Measurements from ENCODE around the gene PAK6. TPM values are rescaled to one million over a fixed set of nuclear protein-coding genes. Genes with fewer than 3 reads are reported as not detected.

The PAK6 gene
- total RNA-seq, 1 donor from 2014 or later: not detected

DNA sequence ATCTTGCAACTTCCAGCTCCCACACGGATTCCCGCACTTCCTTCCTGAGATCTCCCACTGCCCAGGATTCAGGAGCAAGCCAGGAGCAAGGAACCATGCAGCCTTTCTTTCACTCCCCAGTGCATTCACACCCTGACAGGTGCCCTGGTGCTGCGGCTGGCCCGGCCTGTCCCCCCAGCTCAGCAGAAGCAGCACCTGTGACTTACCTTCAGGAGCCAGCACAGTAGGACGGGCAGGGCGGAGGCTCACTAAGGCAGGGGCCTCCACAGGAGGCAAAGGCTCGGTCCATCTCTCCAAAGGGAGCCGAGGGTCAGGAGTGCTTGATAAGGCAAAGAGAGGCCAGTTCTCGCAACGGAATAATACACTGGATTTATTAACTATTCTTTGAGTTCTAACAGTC lies 39.2 kb downstream of the PAK6 start:
- Mint-ChIP-seq H3K9me3 (ENCODE audit: unreplicated experiment) (no peaks in the 10 kb centered on the region), H3K4me1 (ENCODE audit: unreplicated experiment) (peaks cover 13% of the 10 kb centered on the region), H3K4me3 (ENCODE audit: unreplicated experiment) (no peak overlapping the region), H3K36me3 (ENCODE audit: unreplicated experiment) (no peaks in the 10 kb centered on the region), H3K27me3 (ENCODE audit: unreplicated experiment) (peaks cover 25% of the 10 kb centered on the region), H3K27ac (ENCODE audit: unreplicated experiment) (no peak overlapping the region)
- DNase-seq (ENCODE audit: extremely low spot score, unreplicated experiment): no peak
- TF ChIP-seq, protein P1, sequence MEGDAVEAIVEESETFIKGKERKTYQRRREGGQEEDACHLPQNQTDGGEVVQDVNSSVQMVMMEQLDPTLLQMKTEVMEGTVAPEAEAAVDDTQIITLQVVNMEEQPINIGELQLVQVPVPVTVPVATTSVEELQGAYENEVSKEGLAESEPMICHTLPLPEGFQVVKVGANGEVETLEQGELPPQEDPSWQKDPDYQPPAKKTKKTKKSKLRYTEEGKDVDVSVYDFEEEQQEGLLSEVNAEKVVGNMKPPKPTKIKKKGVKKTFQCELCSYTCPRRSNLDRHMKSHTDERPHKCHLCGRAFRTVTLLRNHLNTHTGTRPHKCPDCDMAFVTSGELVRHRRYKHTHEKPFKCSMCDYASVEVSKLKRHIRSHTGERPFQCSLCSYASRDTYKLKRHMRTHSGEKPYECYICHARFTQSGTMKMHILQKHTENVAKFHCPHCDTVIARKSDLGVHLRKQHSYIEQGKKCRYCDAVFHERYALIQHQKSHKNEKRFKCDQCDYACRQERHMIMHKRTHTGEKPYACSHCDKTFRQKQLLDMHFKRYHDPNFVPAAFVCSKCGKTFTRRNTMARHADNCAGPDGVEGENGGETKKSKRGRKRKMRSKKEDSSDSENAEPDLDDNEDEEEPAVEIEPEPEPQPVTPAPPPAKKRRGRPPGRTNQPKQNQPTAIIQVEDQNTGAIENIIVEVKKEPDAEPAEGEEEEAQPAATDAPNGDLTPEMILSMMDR (IDR thresholded peaks at IDR 0.05): no peak

DNA sequence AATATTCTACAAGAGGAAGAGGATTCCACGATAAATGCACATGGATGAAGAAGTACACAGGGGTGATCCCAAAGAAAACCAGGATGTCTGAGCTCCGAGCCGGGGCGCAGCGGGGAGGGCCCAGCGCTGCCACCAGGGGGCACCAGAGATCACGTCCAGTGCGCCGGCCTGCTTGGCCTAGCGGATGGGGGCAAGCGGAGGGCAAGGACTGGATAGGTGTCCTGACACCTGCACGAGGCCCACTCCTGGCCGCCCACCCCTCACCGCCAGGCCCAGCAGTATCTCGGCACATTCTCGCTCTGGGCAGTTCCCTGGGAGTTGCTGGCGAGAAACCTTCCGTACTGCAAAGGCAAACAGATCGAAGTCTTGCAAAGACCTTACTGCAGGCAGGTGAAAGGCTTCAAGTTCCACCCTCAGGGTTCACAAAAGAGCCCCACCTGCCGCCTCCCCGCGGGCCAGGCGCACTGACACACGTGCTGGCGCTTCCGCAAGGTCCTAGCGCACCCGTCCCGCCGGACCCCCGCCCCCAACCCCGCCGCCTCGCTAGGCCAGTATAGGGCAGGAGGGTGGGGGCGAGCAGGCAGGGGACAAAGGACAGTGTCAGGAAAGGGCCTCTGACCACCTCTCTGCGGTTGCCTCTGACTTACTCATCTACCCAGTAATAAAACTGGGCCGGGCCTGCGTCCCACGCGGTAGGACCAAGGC lies 40.7 kb downstream of the PAK6 start:
- TF ChIP-seq, protein P1 (IDR thresholded peaks at IDR 0.05): peak; percentile 98
- peak; percentile 91 for DNase-seq (ENCODE audit: extremely low spot score, unreplicated experiment)
- H3K4me1 Mint-ChIP-seq (ENCODE audit: unreplicated experiment): peaks cover 17% of the 10 kb centered on the region
- no peaks in the 10 kb centered on the region for H3K36me3 Mint-ChIP-seq (ENCODE audit: unreplicated experiment)
- no peaks in the 10 kb centered on the region for H3K9me3 Mint-ChIP-seq (ENCODE audit: unreplicated experiment)
- no peak overlapping the region for H3K27ac Mint-ChIP-seq (ENCODE audit: unreplicated experiment)
- peaks cover 34% of the 10 kb centered on the region for H3K27me3 Mint-ChIP-seq (ENCODE audit: unreplicated experiment)
- H3K4me3 Mint-ChIP-seq (ENCODE audit: unreplicated experiment): no peak overlapping the region

DNA sequence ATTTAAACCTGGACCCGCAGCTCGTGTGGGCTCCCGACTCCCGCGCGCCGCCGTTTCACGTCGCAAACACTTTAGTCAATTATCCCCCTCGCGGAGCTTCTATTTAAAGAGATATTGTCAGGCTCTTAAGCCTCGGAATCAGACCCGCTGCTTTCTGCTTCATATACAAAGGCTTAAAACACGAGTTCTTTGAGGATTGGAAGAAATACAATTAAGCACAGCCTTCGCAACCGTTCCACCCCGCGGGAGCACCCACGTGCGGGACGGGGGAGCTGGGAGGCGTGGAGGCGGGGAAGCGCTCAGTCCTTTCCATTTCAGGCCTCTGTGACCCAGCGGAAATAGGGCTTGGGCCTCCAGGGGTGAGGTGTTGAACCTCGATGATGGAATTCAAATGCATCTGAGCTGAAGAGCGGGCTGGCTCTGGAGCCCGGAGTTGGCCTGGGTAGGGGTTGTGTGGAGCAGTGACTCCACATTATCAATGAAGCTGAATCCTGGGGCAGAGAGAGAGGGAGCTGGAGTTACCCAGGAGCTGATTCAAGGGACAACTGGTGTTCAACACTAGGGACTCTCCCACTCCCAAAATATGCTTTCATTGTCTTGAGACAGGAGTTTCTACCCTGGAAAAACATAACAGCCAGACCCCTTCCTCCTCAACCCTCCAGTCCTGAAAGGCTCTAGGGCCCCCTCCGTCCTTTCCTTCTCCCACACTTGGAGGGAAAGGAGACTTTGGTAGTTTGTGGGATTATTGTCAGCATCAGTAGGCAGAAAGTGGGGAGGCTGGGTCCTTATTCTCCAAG lies 41.6 kb downstream of the PAK6 start:
- Mint-ChIP-seq H3K27ac (ENCODE audit: unreplicated experiment) (no peak overlapping the region), H3K27me3 (ENCODE audit: unreplicated experiment) (peaks cover 34% of the 10 kb centered on the region), H3K4me3 (ENCODE audit: unreplicated experiment) (no peak overlapping the region), H3K36me3 (ENCODE audit: unreplicated experiment) (no peaks in the 10 kb centered on the region), H3K9me3 (ENCODE audit: unreplicated experiment) (no peaks in the 10 kb centered on the region), H3K4me1 (ENCODE audit: unreplicated experiment) (peaks cover 23% of the 10 kb centered on the region)
- no peak for DNase-seq (ENCODE audit: extremely low spot score, unreplicated experiment)
- TF ChIP-seq, protein P1 (IDR thresholded peaks at IDR 0.05): no peak

DNA sequence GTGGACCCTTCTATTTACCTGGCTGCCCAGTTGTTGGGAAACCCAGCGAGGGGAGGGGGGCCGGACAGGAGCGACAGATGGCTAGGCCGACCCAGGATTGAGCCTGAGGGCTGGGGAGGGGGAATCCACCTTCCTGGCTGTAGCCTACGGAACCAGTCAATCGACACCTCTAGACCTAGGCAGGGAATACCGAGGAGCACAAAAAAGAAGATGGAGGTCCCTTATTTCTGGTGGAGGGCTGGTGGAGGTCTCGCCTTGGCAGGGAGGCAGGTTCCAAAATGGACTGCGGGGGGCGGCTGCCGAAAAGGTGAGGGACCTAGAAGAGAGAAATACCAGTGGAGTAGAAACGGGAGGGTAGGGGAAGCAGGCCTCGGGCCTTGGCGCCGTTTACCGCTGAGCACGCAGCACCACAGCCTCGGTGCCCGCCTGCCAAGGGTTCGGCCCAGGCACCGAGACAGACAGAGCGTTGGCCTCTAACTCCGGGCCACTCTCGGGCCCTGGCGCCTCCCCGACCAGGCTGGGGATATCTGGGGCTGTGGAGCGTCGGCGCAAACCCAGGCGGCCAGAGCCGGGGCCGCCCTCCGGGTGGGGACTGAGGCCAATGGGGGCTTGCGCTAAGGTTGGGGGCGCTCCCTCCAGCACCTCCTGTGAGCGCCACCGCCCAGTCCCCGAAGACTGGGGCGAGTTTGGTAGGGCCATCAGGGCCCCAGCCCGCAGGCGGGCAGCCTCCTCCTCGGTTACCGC lies 42.4 kb downstream of the PAK6 start:
- TF ChIP-seq, protein P1 (IDR thresholded peaks at IDR 0.05): no peak
- no peak for DNase-seq (ENCODE audit: extremely low spot score, unreplicated experiment)
- Mint-ChIP-seq H3K4me3 (ENCODE audit: unreplicated experiment) (peak overlapping the region; percentile 55), H3K36me3 (ENCODE audit: unreplicated experiment) (no peaks in the 10 kb centered on the region), H3K9me3 (ENCODE audit: unreplicated experiment) (no peaks in the 10 kb centered on the region), H3K27ac (ENCODE audit: unreplicated experiment) (no peak overlapping the region), H3K27me3 (ENCODE audit: unreplicated experiment) (peaks cover 34% of the 10 kb centered on the region), H3K4me1 (ENCODE audit: unreplicated experiment) (peaks cover 28% of the 10 kb centered on the region)

DNA sequence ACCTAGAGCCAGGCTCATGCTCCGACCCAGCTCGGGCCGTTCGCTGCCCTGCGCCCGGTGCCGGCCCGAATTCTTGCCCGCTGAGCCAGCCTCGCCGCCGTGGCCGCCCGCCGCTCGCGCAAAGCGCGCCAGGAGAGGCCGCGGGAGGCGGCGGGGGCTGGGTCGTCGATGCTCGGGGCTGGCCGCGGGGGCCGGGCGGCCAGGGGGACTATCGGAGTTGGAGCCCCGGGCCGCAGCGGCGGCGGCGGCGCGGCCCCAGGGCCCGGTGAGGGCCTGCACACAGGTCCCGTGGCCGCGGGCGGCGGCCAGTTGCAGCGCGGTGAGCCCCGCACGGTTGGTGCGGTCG lies 42.9 kb downstream of the PAK6 start:
- TF ChIP-seq, protein P1 (IDR thresholded peaks at IDR 0.05): no peak
- Mint-ChIP-seq H3K36me3 (ENCODE audit: unreplicated experiment) (no peaks in the 10 kb centered on the region), H3K27me3 (ENCODE audit: unreplicated experiment) (peaks cover 34% of the 10 kb centered on the region), H3K27ac (ENCODE audit: unreplicated experiment) (no peak overlapping the region), H3K4me3 (ENCODE audit: unreplicated experiment) (no peak overlapping the region), H3K4me1 (ENCODE audit: unreplicated experiment) (peaks cover 28% of the 10 kb centered on the region), H3K9me3 (ENCODE audit: unreplicated experiment) (no peaks in the 10 kb centered on the region)
- no peak for DNase-seq (ENCODE audit: extremely low spot score, unreplicated experiment)
